GM18858 (cell line): ENCODE data around the gene SPOP.
A peak's percentile ranks its signal among the peaks of the same experiment; 100 is the strongest.
"Not testable (repeated sequence)": the region's sequence is repeated elsewhere in the genome, so short reads cannot be mapped to it uniquely, and the experiment has no call there.

Source experiments
- ATAC-seq: cut with Tn5 transposase; IDR thresholded peaks from one replicate; pipeline ENCODE4 v1.9.1; 2021; ENCODE audit not compliant: unreplicated experiment

Gene SPOP

GRCh38 chr17:49677933-49678847 lies at the start of gene SPOP:
TSS of gene SPOP (minus strand) at chr17:49678097. CDS start at chr17:49622810, 55,287 bp downstream.
- peak; percentile 53 for ATAC-seq

- ATAC-seq = no peak
Observed at GRCh38 chr17:49727380-49727779, 49.5 kb upstream of the SPOP start.

GRCh38 chr17:49725452-49726130 lies 47.7 kb upstream of the SPOP start:
- no peak for ATAC-seq

GRCh38 chr17:49724552-49724951 lies 46.7 kb upstream of the SPOP start:
- not testable (repeated sequence) for ATAC-seq

GRCh38 chr17:49723423-49723822 lies 45.5 kb upstream of the SPOP start:
- ATAC-seq = no peak

- ATAC-seq = no peak
Observed at GRCh38 chr17:49722066-49722465, 44.2 kb upstream of the SPOP start.

GRCh38 chr17:49717371-49717861 lies 39.5 kb upstream of the SPOP start:
- ATAC-seq = no peak

GRCh38 chr17:49716668-49717364 lies 38.9 kb upstream of the SPOP start:
- no peak for ATAC-seq

GRCh38 chr17:49715717-49716279 lies 37.9 kb upstream of the SPOP start:
- ATAC-seq = no peak

- ATAC-seq = no peak
Observed at GRCh38 chr17:49715216-49715615, 37.3 kb upstream of the SPOP start.

GRCh38 chr17:49708515-49709183 lies 30.8 kb upstream of the SPOP start:
- ATAC-seq = no peak

- peak; percentile 77 for ATAC-seq
Observed at GRCh38 chr17:49707608-49708514, 30.0 kb upstream of the SPOP start, which contains the start of gene SLC35B1. TSS of gene SLC35B1 (minus strand) at chr17:49707964. CDS start at chr17:49707833, 131 bp downstream.

- ATAC-seq = no peak
Observed at GRCh38 chr17:49707246-49707607, 29.3 kb upstream of the SPOP start.

GRCh38 chr17:49705254-49705653 lies 27.4 kb upstream of the SPOP start:
- no peak for ATAC-seq

- no peak for ATAC-seq
Observed at GRCh38 chr17:49703557-49704277, 25.8 kb upstream of the SPOP start.

- no peak for ATAC-seq
Observed at GRCh38 chr17:49700960-49701359, 23.1 kb upstream of the SPOP start.

GRCh38 chr17:49699966-49700575 lies 22.2 kb upstream of the SPOP start:
- ATAC-seq = no peak

GRCh38 chr17:49698005-49698404 lies 20.1 kb upstream of the SPOP start:
- ATAC-seq = no peak
